Measurements from ENCODE around the gene SYNM.

Gene SYNM

GRCh38 chr15:99076109-99076508 lies 28.8 kb upstream of the SYNM start:
- Histone ChIP-seq H3K4me3 (ENCODE audit: low read length) (peak overlapping the region; percentile 75), H3K36me3 (replicated peaks; ENCODE audit: low read depth, low read length) (no peaks in the 10 kb centered on the region), H2AFZ (ENCODE audit: low read depth, low read length) (peak overlapping the region; percentile 89), H3K27ac (ENCODE audit: low read length) (no peak overlapping the region), H3K79me2 (ENCODE audit: low read length) (no peaks in the 10 kb centered on the region), H3K9me3 (ENCODE audit: insufficient read depth, low read length) (no peaks in the 10 kb centered on the region), H3K27me3 (ENCODE audit: low read depth, low read length) (peaks cover 58% of the 10 kb centered on the region), H3K9ac (ENCODE audit: low read length) (peak overlapping the region; percentile 50), H3K4me1 (ENCODE audit: low read length) (peaks cover 10% of the 10 kb centered on the region), H4K20me1 (ENCODE audit: insufficient read depth, low read length) (no peaks in the 10 kb centered on the region), H3K4me2 (ENCODE audit: low read length) (peak overlapping the region; percentile 82)
- TF ChIP-seq, protein P1, sequence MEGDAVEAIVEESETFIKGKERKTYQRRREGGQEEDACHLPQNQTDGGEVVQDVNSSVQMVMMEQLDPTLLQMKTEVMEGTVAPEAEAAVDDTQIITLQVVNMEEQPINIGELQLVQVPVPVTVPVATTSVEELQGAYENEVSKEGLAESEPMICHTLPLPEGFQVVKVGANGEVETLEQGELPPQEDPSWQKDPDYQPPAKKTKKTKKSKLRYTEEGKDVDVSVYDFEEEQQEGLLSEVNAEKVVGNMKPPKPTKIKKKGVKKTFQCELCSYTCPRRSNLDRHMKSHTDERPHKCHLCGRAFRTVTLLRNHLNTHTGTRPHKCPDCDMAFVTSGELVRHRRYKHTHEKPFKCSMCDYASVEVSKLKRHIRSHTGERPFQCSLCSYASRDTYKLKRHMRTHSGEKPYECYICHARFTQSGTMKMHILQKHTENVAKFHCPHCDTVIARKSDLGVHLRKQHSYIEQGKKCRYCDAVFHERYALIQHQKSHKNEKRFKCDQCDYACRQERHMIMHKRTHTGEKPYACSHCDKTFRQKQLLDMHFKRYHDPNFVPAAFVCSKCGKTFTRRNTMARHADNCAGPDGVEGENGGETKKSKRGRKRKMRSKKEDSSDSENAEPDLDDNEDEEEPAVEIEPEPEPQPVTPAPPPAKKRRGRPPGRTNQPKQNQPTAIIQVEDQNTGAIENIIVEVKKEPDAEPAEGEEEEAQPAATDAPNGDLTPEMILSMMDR (IDR thresholded peaks at IDR 0.05; ENCODE audit: low read depth, low read length), result no peak
- no peak for TF ChIP-seq EZH2phosphoT487 (IDR thresholded peaks at IDR 0.05; ENCODE audit: low read depth)

DNA sequence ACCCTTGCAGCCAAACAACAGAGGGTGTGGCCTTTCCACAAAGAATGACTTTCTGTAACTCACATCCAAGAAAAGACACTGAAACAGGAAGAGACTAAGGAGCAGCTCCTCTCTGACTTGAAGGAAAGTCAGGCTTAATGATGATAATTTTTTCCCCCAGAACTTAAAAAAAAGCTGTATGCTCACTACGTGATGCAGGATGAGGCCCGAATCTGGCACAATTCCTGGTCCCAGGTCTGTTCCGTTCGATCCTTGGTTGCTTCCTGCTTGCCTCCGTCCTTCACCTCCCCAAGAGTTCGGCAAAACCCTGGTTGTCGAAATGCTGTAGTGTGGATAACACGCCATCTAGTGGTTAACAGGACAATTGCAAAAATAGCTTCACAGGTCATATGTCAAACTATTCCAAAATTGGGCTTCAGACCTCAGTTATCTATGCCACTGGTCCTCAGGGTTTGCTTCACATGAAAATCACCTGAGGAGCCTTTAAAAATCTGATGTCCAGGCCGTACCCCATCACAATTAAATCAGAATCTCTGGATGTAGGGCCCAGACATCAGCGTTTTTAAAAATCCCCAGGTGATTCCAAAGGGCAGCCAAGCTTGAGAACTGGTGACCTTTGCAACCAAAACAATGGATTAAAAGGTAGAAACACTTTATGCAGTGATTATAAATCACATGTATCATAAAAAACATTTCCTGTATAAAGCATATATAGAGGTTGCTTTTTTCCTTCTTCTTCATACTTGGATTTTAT lies 28.1 kb upstream of the SYNM start:
- no peaks in the 10 kb centered on the region for H4K20me1 ChIP-seq (ENCODE audit: insufficient read depth, low read length)
- no peaks in the 10 kb centered on the region for H3K79me2 ChIP-seq (ENCODE audit: low read length)
- peaks cover 10% of the 10 kb centered on the region for H3K4me1 ChIP-seq (ENCODE audit: low read length)
- peak overlapping the region; percentile 82 for H3K4me2 ChIP-seq (ENCODE audit: low read length)
- H3K9ac ChIP-seq (ENCODE audit: low read length), result peak overlapping the region; percentile 50
- peaks cover 61% of the 10 kb centered on the region for H3K27me3 ChIP-seq (ENCODE audit: low read depth, low read length)
- H2AFZ ChIP-seq (ENCODE audit: low read depth, low read length), result peak overlapping the region; percentile 89
- peak overlapping the region; percentile 75 for H3K4me3 ChIP-seq (ENCODE audit: low read length)
- H3K36me3 ChIP-seq (replicated peaks; ENCODE audit: low read depth, low read length), result no peaks in the 10 kb centered on the region
- no peak overlapping the region for H3K27ac ChIP-seq (ENCODE audit: low read length)
- TF ChIP-seq, protein P1 (IDR thresholded peaks at IDR 0.05; ENCODE audit: low read depth, low read length), result peak; percentile 96
- TF ChIP-seq EZH2phosphoT487 (IDR thresholded peaks at IDR 0.05; ENCODE audit: low read depth), result no peak
- no peaks in the 10 kb centered on the region for H3K9me3 ChIP-seq (ENCODE audit: insufficient read depth, low read length)

- H3K79me2 ChIP-seq (ENCODE audit: low read length), result no peaks in the 10 kb centered on the region
- peaks cover 6% of the 10 kb centered on the region; the same call in 1 of the 2 replicates for H3K9me3 ChIP-seq (ENCODE audit: insufficient read depth, low read length)
- no peak overlapping the region for H3K4me2 ChIP-seq (ENCODE audit: low read length)
- no peak overlapping the region for H3K9ac ChIP-seq (ENCODE audit: low read length)
- H2AFZ ChIP-seq (ENCODE audit: low read depth, low read length), result no peak overlapping the region
- TF ChIP-seq, protein P1 (IDR thresholded peaks at IDR 0.05; ENCODE audit: low read depth, low read length), result no peak
- no peak for TF ChIP-seq EZH2phosphoT487 (IDR thresholded peaks at IDR 0.05; ENCODE audit: low read depth)
- H4K20me1 ChIP-seq (ENCODE audit: insufficient read depth, low read length), result no peaks in the 10 kb centered on the region; the same call in 1 of the 2 replicates
- no peak overlapping the region for H3K4me3 ChIP-seq (ENCODE audit: low read length)
- H3K27me3 ChIP-seq (ENCODE audit: low read depth, low read length), result peaks cover 86% of the 10 kb centered on the region
- H3K36me3 ChIP-seq (replicated peaks; ENCODE audit: low read depth, low read length), result no peaks in the 10 kb centered on the region
- H3K27ac ChIP-seq (ENCODE audit: low read length), result no peak overlapping the region
- H3K4me1 ChIP-seq (ENCODE audit: low read length), result no peaks in the 10 kb centered on the region
These were observed 22.1 kb upstream of the SYNM start for GRCh38 chr15:99082798-99083197.

DNA sequence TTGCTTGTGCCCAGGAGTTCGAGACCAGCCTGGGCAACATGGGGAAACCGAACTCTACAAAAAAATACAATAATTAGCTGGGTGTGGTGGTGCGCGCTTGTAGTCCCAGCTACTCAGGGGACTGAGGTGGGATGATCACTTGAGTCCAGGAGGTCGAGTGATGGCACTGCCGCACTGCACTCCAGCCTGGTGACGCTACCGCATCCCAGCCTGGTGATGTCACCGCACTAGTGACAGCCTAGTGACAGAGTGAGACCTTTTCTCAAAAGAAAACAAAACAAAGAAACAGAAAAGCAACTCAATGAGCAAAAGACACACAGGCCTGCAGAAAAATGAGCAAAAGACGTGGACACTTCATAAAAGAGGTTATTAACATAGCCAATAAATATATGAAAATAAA lies 19.9 kb upstream of the SYNM start:
- H2AFZ ChIP-seq (ENCODE audit: low read depth, low read length), result no peak overlapping the region
- H3K36me3 ChIP-seq (replicated peaks; ENCODE audit: low read depth, low read length), result no peaks in the 10 kb centered on the region

More for the DNA sequence above, 19.9 kb upstream of the SYNM start:
- H3K27me3 ChIP-seq (ENCODE audit: low read depth, low read length), result peaks cover 87% of the 10 kb centered on the region
- peaks cover 6% of the 10 kb centered on the region for H3K4me1 ChIP-seq (ENCODE audit: low read length)
- H3K79me2 ChIP-seq (ENCODE audit: low read length), result no peaks in the 10 kb centered on the region
- no peak overlapping the region for H3K4me3 ChIP-seq (ENCODE audit: low read length)
- H3K9ac ChIP-seq (ENCODE audit: low read length), result no peak overlapping the region
- H4K20me1 ChIP-seq (ENCODE audit: insufficient read depth, low read length), result peaks cover 3% of the 10 kb centered on the region; the same call in 1 of the 2 replicates
- H3K9me3 ChIP-seq (ENCODE audit: insufficient read depth, low read length), result peaks cover 6% of the 10 kb centered on the region; the same call in 1 of the 2 replicates
- TF ChIP-seq, protein P1 (IDR thresholded peaks at IDR 0.05; ENCODE audit: low read depth, low read length), result no peak
- no peak for TF ChIP-seq EZH2phosphoT487 (IDR thresholded peaks at IDR 0.05; ENCODE audit: low read depth)
- H3K4me2 ChIP-seq (ENCODE audit: low read length), result no peak overlapping the region
- H3K27ac ChIP-seq (ENCODE audit: low read length), result no peak overlapping the region
